T47D (cell line): Measurements from ENCODE around the gene CDKAL1.

ENCODE experiments used
- DNase-seq, 2 experiments: peaks; one replicate each; pipeline versions ENCODE4 v3.0.0 to v3.0.0-alpha.2; 2011 to 2012; ENCODE audit warnings: low read depth in 1 of 2, low spot score in 1 of 2
- JUND ChIP-seq: IDR thresholded peaks from 2 replicates; pipeline ENCODE4 v1.6.1; 2012; ENCODE audit warnings: low read depth
- in situ Hi-C: cut with HindIII; loops from 2 replicates; pipeline ENCODE4 v1.10.0; 2016; ENCODE audit warnings: low sequenced_read_pairs, low pct_unique_long_range_greater_than_20kb

Gene CDKAL1

GRCh38 chr6:20705741-20706140 is 171.5 kb downstream of the CDKAL1 start:
- no peak for DNase-seq
- TF ChIP-seq JUND: no peak
- in situ Hi-C loops: no loop called here

- DNase-seq: no peak
- in situ Hi-C loops: no loop called here
- TF ChIP-seq JUND: no peak
Observed at GRCh38 chr6:20706238-20706938, 172.1 kb downstream of the CDKAL1 start.

GRCh38 chr6:20706939-20707485 is 172.8 kb downstream of the CDKAL1 start:
- DNase-seq: no peak
- in situ Hi-C loops: no loop called here
- TF ChIP-seq JUND: no peak

- in situ Hi-C loops: no loop called here
- TF ChIP-seq JUND: no peak
- DNase-seq: no peak
Observed at GRCh38 chr6:20707870-20708269, 173.6 kb downstream of the CDKAL1 start.

GRCh38 chr6:20708367-20709124 is 174.3 kb downstream of the CDKAL1 start:
- no peak for TF ChIP-seq JUND
- in situ Hi-C loops: no loop called here
- no peak for DNase-seq

GRCh38 chr6:20709451-20709850 is 175.2 kb downstream of the CDKAL1 start:
- TF ChIP-seq JUND: no peak
- no peak for DNase-seq
- in situ Hi-C loops: no loop called here

GRCh38 chr6:20710341-20710740 is 176.1 kb downstream of the CDKAL1 start:
- DNase-seq: no peak
- TF ChIP-seq JUND: no peak
- in situ Hi-C loops: no loop called here

GRCh38 chr6:20711518-20711917 is 177.3 kb downstream of the CDKAL1 start:
- in situ Hi-C loops: no loop called here
- DNase-seq: no peak
- no peak for TF ChIP-seq JUND

GRCh38 chr6:20712011-20712410 is 177.8 kb downstream of the CDKAL1 start:
- in situ Hi-C loops: no loop called here
- TF ChIP-seq JUND: no peak
- no peak for DNase-seq

- DNase-seq: no peak
- TF ChIP-seq JUND: no peak
- in situ Hi-C loops: no loop called here
Observed at GRCh38 chr6:20715135-20715806, 181.0 kb downstream of the CDKAL1 start.

GRCh38 chr6:20716865-20717264 is 182.6 kb downstream of the CDKAL1 start:
- no peak for DNase-seq
- TF ChIP-seq JUND: no peak
- in situ Hi-C loops: no loop called here

GRCh38 chr6:20717743-20718142 is 183.5 kb downstream of the CDKAL1 start:
- in situ Hi-C loops: no loop called here
- TF ChIP-seq JUND: no peak
- DNase-seq: no peak
